Fibroblast of skin of right quadriceps (primary cell): Measurements from ENCODE around the gene KPNA3.
"Not testable (repeated sequence)": the region's sequence is repeated elsewhere in the genome, so short reads cannot be mapped to it uniquely, and the experiment has no call there.

Experiments
- DNase-seq: peaks from one replicate; pipeline ENCODE4 v3.0.0-alpha.2; 2013

Gene KPNA3

GRCh38 chr13:49792550-49793324, at the start of gene KPNA3:
TSS of gene KPNA3 (minus strand) at chr13:49792682. CDS start at chr13:49792506, 176 bp downstream.
- peak; percentile 97 for DNase-seq

DNA sequence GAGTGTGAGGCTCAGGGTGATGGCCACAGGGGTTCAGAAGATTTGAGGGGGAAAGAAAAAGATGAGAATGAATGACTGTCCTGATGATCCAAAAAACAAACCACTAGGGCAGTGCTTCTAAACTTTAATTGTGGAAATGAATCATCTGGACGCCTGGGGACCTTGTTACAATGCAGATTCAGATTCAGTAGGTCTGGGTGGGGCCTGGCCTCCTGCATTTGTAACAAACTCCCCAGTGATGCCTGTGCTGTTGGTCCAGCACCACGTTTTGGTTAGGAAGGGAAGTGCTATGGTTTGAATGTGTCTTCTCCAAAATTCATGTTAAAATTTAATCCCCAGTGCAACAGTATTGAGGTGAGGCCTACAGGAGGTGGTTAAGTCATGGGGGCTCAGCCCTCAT, 49.5 kb upstream of the KPNA3 start:
- no peak for DNase-seq

- no peak for DNase-seq
These were observed 48.2 kb upstream of the KPNA3 start for GRCh38 chr13:49840675-49841074.

- DNase-seq, result no peak
These were observed 47.8 kb upstream of the KPNA3 start for GRCh38 chr13:49840266-49840665.

DNA sequence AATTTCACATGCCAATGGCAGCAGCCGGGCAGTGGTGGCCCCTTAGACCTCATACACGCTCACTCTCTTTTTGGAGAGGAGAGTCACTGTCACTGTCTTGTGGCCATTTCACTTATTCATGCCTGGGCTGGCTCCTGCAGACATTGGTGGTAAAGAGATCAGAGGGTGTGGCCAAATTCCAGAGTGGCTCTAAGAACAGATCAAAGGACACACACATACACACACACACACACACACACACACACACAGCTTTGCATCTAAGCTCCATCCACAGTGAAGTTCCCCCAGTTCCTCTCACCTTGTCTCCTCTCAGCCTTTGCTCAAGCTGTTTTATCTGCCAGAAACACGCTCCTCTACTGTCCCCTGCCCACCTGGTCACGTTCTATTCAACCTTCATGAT, 46.5 kb upstream of the KPNA3 start:
- no peak for DNase-seq

GRCh38 chr13:49836516-49836915, 44.0 kb upstream of the KPNA3 start:
- no peak for DNase-seq

- no peak for DNase-seq
These were observed 40.9 kb upstream of the KPNA3 start for GRCh38 chr13:49833402-49833801.

DNA sequence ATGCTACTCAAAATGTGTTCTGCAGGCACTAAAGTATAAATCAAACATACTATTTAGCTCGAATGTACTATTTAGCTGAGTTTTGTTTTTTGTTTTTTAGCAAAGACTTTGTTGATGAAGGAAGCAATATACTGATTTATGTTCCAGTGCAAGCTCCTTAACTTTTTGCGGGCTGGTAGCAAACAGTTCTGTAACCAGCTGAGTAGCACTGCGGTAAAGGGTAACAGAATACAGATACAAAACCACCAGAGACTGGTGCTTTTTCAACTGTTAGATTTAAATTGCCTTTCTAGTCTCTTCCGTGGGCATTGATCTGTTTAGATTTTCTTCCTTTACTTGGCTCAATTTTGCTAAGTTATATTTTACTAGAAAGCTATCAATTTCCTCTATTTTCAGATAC, 39.0 kb upstream of the KPNA3 start:
- DNase-seq, result no peak

DNA sequence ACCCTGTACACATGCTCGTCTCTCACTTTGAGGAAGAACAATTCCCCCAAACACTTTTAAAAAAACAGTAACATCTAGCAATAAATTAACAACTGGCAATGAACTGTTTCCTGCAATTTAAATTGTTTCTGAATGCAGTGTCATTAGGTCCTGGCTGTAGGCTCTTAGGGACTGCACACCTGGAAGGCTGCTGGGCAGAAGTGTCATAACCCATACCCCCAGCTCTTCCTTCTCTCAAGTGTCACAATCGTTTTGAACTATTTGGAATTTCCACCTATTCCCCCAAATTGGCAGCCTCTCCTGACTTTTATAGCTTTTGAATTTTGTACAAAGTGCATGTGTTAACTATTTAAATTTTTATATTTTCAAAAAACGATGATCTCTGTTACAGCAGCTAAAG, 38.2 kb upstream of the KPNA3 start:
- DNase-seq, result no peak

DNA sequence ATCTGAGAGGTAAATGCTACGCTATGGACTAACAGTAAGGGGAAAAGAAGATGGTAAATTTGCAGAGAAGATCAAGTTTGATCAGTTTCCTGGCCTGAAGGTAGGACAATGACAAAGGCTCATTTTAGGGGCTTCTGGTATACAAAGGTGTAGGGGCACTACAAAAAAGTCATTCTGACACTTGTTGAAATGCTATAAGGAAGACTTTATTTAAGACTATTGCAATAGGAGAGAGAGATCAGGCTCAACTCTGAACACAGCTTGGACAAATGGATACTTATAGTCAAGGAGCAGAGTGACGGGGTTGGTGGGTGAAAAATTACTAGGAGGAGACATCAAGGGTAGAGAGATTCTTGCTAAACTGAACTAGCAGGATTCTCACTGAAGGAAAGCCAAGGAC, 37.2 kb upstream of the KPNA3 start:
- no peak for DNase-seq

DNA sequence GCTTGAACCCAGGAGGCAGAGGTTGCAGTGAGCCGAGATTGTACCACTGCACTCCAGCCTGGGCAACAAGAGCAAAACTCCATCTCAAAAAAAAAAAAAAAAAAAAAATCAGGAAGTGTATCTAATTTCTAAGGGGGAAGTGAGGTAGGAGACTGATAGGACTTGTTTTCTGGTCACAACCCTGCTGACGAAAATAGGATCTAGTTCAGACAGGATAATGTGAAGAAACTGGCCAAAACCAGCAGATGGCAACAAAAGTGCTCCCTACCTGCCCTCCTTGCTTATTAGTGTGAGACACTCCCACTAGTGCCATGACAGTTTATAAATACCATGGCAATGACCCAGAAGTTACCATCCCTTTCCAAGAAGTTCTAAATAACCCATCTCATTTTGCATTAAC, 36.0 kb upstream of the KPNA3 start:
- no peak for DNase-seq

GRCh38 chr13:49827891-49828290, 35.4 kb upstream of the KPNA3 start:
- no peak for DNase-seq

DNA sequence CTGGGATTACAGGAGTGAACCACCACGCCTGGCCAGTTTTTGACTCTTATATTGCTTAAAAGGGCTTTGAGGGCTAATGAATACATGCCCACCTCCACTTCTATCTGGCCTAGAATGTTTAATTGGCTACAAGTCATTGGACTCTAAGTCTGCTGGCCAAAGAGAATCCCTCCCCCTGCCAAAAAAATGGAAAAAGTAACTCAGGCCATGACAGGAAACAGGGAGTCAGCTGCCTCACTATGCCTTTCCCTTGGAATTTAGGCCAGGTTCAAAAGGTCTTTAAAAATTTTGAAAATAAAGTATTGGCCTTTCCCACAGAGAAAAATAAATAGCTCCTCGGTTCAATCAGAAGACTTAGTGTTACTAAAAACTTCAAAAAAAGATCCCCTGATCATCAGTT, 34.9 kb upstream of the KPNA3 start:
- DNase-seq, result no peak

- no peak for DNase-seq
These were observed 28.9 kb upstream of the KPNA3 start for GRCh38 chr13:49821216-49822009.

GRCh38 chr13:49820591-49821215, 28.2 kb upstream of the KPNA3 start:
- no peak for DNase-seq

DNA sequence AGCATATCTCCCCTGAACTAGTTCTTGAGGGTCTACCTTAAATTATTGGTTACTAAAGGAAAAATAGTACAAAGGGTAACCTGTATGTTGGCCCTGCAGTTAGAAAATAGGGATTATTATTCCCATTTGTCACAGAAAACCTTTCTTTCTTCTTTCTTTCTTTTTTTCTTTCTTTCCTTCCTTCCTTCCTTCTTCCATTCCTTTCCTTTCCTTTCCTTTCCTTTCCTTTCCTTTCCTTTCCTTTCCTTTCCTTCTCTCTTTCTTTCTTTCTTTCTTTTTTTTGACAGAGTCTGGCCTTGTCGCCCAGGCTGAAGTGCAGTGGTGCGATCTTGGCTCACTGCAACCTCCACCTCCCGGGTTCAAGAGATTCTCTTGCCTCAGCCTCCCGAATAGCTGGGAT, 23.6 kb upstream of the KPNA3 start:
- DNase-seq, result not testable (repeated sequence)

DNA sequence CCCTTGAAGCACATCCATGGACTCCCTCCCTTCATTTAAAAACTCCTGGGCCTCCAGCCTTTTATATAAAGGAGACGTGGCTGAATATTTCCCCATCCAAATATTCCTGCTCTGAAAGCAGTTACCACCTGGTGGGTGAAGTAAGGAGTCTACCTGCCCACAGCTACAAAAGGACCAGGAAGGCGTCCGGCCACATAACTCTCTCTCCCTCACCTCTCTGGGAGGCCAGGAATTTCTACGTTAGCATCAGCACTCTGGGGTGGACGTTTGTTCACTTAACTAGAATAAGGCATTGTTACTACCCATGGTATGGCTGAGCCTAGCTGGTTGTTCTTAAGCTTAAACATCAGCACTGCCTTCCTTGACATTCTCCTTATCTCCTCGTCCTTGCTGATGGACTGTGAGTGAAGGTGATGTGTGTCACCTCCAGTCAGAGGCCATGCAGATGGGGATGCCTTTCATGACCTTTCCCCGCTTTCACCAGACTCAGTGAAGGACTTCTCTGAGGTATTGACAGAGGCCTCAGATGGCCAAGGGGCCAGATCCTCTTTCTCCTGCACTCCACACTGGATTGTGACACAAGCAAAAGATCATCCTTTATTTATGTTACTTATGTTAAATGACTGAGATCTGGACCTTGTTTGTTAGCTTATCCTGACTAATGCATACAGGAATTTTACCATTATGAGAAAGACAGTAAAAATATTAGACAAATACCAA, 22.2 kb upstream of the KPNA3 start:
- DNase-seq, result no peak

DNA sequence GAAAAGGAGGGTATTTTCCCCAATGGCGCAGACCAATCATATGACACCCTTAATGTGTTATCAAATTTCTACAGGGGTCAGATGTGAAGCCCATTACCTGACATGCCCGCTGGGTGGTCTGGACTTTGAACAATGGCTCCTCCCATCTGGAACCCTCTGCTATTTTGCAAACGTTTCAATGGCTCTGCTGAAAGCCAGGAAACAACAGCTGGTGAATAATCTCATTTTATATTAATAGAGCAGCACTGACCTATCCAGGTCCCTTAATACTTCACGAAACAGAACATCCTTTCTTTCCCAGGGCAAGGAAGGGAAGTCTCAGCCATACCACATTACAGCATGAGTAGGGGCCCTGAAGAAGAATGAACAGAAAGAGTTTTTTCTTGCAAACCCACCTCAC, 20.3 kb upstream of the KPNA3 start:
- no peak for DNase-seq

DNA sequence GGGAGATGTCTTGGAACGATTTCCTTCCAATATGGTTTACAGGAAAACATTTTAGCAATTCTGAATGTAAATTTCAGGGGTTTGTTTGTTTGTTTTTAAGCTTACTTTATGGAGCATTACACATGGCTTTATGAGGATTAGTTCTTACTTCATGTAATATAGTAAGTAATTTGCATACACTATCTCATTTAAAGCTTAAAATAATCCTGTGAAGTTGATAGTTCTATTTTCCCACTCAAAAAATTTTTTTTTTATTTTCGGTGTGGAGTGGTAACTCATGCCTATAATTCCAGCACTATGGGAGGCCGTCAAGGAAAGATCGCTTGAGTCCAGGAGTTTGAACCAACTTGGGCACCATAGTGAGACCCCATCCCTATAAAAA, 19.0 kb upstream of the KPNA3 start:
- DNase-seq, result no peak

- DNase-seq, result no peak
These were observed 18.4 kb upstream of the KPNA3 start for GRCh38 chr13:49810567-49811526.

- DNase-seq, result no peak
These were observed 15.2 kb upstream of the KPNA3 start for GRCh38 chr13:49807681-49808080.

DNA sequence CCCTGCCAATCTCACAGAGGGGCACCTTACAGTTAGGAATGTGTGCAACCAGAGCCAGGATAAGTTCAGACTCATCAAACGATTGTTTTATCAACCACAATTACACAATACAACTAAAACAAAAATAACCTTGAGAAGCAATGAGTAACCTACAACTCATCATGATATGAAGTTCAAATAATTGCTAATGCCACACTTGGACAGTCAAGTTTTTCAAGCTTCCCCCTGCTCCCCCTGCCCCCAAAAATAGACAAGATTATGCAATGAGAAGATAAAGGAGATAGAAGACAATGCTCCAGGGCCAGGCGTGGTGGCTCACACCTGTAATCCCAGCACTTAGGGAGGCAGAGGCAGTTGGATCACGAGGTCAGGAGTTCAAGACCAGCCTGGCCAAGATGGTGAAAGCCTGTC, 13.6 kb upstream of the KPNA3 start:
- DNase-seq, result no peak
